Left hindlimb (tissue), 1 donor: ENCODE measurements around the gene TCHHL1.

Experiments
- DNase-seq: peaks from one replicate; pipeline ENCODE4 v3.0.0-alpha.2; 2018

The TCHHL1 gene

DNA sequence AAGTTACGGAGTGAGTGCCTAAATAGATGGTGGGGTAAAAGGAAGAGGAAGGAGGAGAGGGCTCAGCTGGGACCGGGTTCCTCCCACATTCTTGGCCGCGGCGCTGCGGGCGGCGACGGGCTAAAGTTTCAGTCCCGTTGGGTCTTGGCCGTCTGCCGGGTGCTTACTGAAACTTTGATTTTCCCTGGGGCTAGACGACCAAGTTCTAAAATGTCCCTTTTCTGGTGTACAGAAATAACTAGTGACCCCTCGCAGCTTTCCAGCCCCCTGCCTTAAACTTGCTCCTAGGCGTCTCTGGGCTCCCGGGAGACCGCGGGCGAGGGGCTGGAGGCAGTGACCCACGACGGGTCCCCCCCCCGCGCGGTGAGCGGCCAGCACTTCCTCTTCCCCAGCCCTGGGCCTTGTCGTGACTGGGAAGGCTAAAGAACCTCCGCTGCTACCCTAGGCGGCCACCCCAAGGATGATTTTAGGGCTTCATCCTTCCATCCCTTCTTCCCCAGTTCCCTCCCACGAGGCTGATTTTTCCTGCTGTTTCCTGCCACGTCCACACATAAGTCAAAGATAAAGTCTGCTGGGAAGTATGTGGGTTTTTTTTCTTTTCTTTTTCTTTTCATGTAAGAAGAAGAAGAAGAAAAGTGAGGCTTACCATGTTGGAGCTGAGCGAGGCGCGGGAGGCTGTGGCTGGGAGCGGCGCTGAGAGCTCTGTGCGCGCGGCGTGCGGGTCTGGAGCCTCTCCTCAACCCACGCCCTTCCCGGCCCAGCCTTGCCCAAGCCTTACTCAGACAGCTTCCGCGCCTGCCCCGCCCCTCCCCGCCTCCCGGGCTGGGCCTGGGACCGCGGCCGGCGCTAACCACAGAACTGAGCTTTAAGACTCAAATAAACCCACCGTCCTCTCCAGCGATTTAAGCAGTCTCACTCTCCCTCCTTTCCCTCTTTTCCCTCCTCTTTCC lies 52.3 kb downstream of the TCHHL1 start, which contains the start of gene S100A11:
Gene S100A11, minus strand, starts transcription at position 738 of the 950 bp plus-strand sequence. Its CDS starts 89 bp downstream, at position 649.
- DNase-seq: peak; percentile 92

DNA sequence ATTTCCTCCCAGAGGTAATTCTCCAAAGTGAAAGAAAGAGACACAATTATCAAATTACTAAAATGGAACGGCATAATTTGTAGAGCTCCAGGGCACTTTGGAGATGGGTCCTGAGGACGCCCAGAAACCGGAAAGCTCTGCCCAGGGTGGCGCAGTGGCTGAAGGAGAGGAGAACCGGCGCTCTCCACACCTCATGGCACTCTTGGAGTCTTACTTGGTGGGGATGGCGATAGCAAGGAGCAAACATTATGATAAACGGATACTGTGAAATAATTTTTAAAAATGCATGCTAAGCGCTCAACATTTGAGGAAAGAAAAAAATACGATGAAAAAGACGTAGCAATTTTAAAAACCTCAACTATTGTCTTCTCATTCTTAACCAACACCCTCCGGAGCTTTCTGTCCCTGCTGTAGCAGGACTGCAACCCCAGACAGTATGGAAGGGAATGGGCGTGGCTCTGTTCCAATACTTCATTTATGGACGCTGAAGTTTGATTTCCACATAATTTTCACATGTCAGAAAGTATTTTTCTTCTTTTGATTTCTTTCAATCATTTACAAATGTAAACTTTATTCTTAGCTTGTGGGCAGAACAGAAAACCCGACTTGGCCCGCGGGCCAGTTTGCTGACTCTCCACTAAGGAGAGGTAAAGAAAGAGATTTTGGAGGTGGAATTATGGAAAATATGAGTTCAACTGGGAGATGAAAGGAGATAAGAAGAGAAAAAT lies 53.2 kb downstream of the TCHHL1 start:
- DNase-seq: peak; percentile 42

DNA sequence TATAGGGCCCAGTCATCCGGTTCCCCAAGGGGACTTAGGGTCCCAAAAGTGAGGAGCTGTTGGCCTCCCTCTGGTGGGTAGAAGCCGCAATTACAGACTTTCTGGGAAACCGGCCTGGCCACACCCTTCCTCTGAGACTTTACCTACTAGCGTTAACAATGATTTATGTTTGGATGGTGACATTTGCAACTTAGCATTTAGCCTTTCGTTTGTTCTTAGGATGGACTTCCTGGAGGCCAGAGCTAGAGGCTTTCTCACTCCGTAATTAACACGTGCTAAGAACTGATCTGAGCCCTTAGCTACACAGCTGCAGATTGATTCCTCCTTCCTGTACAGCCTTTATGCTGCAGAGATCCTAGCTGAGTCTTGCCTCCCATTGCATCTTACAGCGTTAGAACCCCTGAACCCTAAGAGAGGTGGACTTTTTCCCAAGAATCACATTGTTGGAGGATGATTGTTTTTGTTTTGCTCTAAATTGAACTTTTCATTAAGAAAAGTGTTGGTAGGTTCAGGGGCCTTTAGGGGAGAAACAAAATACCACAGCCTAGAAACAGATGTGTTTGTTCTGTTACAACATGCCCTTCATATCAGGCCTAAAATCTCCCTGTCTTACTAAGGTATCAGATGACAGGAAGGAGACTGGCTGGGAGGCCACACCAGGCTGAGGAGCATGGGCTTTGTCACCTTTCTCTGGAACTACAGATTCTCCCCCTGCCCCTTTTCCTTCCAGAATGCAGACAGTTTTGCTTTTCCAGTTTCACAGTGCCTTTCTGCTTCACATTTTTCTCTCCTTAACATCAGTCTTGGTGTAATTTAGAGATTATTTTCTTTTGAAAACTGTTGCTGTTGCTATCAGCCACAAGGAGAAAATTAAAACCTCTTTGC lies 54.0 kb downstream of the TCHHL1 start:
- peak; percentile 49 for DNase-seq

DNA sequence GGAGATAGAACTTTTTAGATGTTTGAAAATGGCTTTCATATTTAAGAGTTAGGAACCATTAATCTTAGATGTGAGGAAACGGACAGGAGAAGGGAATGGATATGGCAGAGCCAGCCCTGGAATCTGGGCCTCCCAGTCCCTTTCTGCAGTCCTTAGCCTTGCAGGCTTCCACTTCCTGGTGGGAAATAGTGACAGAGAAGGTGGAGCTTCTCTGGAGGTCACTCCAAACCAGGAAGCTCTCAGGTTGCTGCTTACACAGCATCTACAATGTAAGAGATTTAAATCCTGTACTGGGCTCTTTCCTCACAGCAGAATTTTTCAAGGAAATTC lies 54.6 kb downstream of the TCHHL1 start:
- DNase-seq: no peak
